Keratinocyte (primary cell): ENCODE data around the gene SLC27A4.

Experiments
- CTCF ChIP-seq, 3 experiments: IDR thresholded peaks in 1 of 3; conservative IDR thresholded peaks in 1 of 3; optimal IDR thresholded peaks in 1 of 3; 2 replicates in 2 of 3; 3 replicates in 1 of 3; pipeline versions ENCODE3 to v1.5.1; 2011; ENCODE audit warnings: low read length in 3 of 3, mild to moderate bottlenecking in 3 of 3, moderate library complexity in 2 of 3, control low read depth in 1 of 3, inconsistent platforms in 1 of 3; ENCODE audit not compliant: insufficient read depth in 2 of 3; ENCODE audit errors: extremely low read depth in 1 of 3
- EZH2 ChIP-seq: IDR thresholded peaks from one replicate; pipeline ENCODE4 v1.6.1; 2012; ENCODE audit warnings: inconsistent platforms, mild to moderate bottlenecking, low read length, moderate library complexity

- TF ChIP-seq EZH2 (no peak), CTCF (optimal IDR thresholded peaks at IDR 0.05 in 1 of 3, IDR thresholded peaks at IDR 0.05 in 1 of 3, conservative IDR thresholded peaks at IDR 0.05 in 1 of 3; ENCODE audit: extremely low read depth in 1 of 3, insufficient read depth in 2 of 3, low read length in 3 of 3) (no peak)
These were observed 23.9 kb upstream of the SLC27A4 start for GRCh38 chr9:128316421-128316820.
